Measurements from ENCODE around the gene FLVCR1. TPM values are rescaled to one million over a fixed set of nuclear protein-coding genes. Genes with fewer than 3 reads are reported as not detected.
"Not testable (repeated sequence)": the region's sequence is repeated elsewhere in the genome, so short reads cannot be mapped to it uniquely, and the experiment has no call there.

FLVCR1 gene
- total and polyA plus RNA-seq, 12 donors = 1.2 to 4.9 (median 2.2) TPM

GRCh38 chr1:212856755-212857154, 1.3 kb upstream of the FLVCR1 start:
- H3K27me3 ChIP-seq = no peaks in the 10 kb centered on the region
- ATAC-seq (no peak), DNase-seq (no peak)
- 90 to 93% methylated on average over 16 of the region's 16 CpGs for WGBS, 2 donors
- no peak overlapping the region for H3K27ac ChIP-seq
- intact Hi-C loops (cut with DNase I) = loop anchor here in 1 of 10 donors (5.0 kb wide), 1 partner anchor 64 kb away; the partner anchor contains the start of genes NSL1 and TATDN3
- peaks cover 0 to 2% (median 0%) of the 10 kb centered on the region in 9 donors for H3K36me3 ChIP-seq
- peaks cover 3 to 41% (median 29%) of the 10 kb centered on the region in 9 donors for H3K4me1 ChIP-seq
- H3K4me3 ChIP-seq = peak overlapping the region in 5 of 10 donors; percentile 73 to 99 (median 90)
- no peaks in the 10 kb centered on the region for H3K9me3 ChIP-seq
- no peak for TF ChIP-seq CTCF (IDR thresholded peaks at IDR 0.05)

- peak; percentile 6 to 16 for DNase-seq
- intact Hi-C loops (cut with DNase I) = loop anchor here in 1 of 10 donors (5.0 kb wide), 1 partner anchor 66 kb away; the partner anchor contains the start of genes NSL1 and TATDN3
- TF ChIP-seq CTCF (IDR thresholded peaks at IDR 0.05) = no peak
Measured at GRCh38 chr1:212858461-212859265, 588 bp downstream of the FLVCR1 start.

GRCh38 chr1:212860713-212861581, 2.9 kb downstream of the FLVCR1 start:
- no peak for DNase-seq
- Histone ChIP-seq H3K4me1 (peaks cover 3 to 51% (median 29%) of the 10 kb centered on the region in 9 donors), H3K4me3 (peak overlapping the region in 1 of 10 donors; percentile 1), H3K36me3 (peaks cover 0 to 19% (median 0%) of the 10 kb centered on the region in 9 donors), H3K27ac (no peak overlapping the region), H3K9me3 (no peaks in the 10 kb centered on the region), H3K27me3 (no peaks in the 10 kb centered on the region)
- intact Hi-C loops (cut with DNase I) = no loop called here
- no peak for ATAC-seq
- WGBS, 2 donors = 74 to 81% methylated on average over 5 of the region's 5 CpGs
- no peak for TF ChIP-seq CTCF (IDR thresholded peaks at IDR 0.05)

More at GRCh38 chr1:212858461-212859265, 588 bp downstream of the FLVCR1 start:
- Histone ChIP-seq H3K27ac (peak overlapping the region in 9 of 10 donors; percentile 62 to 94 (median 86)), H3K9me3 (no peaks in the 10 kb centered on the region), H3K4me3 (peak overlapping the region; percentile 67 to 99 (median 84)), H3K4me1 (peaks cover 3 to 51% (median 29%) of the 10 kb centered on the region in 9 donors), H3K36me3 (peaks cover 0 to 2% (median 0%) of the 10 kb centered on the region in 9 donors), H3K27me3 (no peaks in the 10 kb centered on the region)
- peak; percentile 19 to 67 (median 42) for ATAC-seq
- 5% methylated on average over 36 to 54 of the region's 54 CpGs for WGBS, 2 donors

- no peak for TF ChIP-seq CTCF (IDR thresholded peaks at IDR 0.05)
- Histone ChIP-seq H3K4me1 (peaks cover 2 to 44% (median 24%) of the 10 kb centered on the region in 9 donors), H3K36me3 (peaks cover 0 to 31% (median 0%) of the 10 kb centered on the region in 9 donors), H3K27ac (no peak overlapping the region), H3K27me3 (no peaks in the 10 kb centered on the region), H3K9me3 (no peaks in the 10 kb centered on the region), H3K4me3 (no peak overlapping the region)
- no peak for ATAC-seq
- DNase-seq = no peak
- 91 to 100% methylated on average over 2 of the region's 2 CpGs for WGBS, 2 donors
- intact Hi-C loops (cut with DNase I) = no loop called here
Measured at GRCh38 chr1:212862111-212862690, 4.1 kb downstream of the FLVCR1 start.

- H3K4me3 ChIP-seq; ATAC-seq; H3K27ac ChIP-seq; H3K27me3 ChIP-seq; H3K9me3 ChIP-seq; DNase-seq; intact Hi-C loops (cut with DNase I): not testable (repeated sequence)
- WGBS, 2 donors = 91 to 94% methylated on average over 10 of the region's 10 CpGs
- H3K4me1 ChIP-seq = peaks cover 0 to 40% (median 20%) of the 10 kb centered on the region in 9 donors
- H3K36me3 ChIP-seq = peaks cover 0 to 41% (median 0%) of the 10 kb centered on the region in 9 donors
Measured at GRCh38 chr1:212863345-212863744, 5.3 kb downstream of the FLVCR1 start.
